Effector CD8-positive, alpha-beta T cell (primary cell): ENCODE results near the gene ARHGEF19.
A peak's percentile ranks its signal among the peaks of the same experiment; 100 is the strongest.
"Not testable (repeated sequence)": the region's sequence is repeated elsewhere in the genome, so short reads cannot be mapped to it uniquely, and the experiment has no call there.

Experiments used
- DNase-seq: peaks from one replicate; lab custom pipeline; 2025; lab: John Stamatoyannopoulos, UW

Gene ARHGEF19

GRCh38 chr1:16165548-16165947 lies 46.9 kb downstream of the ARHGEF19 start:
- no peak for DNase-seq

- no peak for DNase-seq
Observed at GRCh38 chr1:16165073-16165364, 47.4 kb downstream of the ARHGEF19 start.

- DNase-seq: no peak
Observed at GRCh38 chr1:16164213-16165072, 48.0 kb downstream of the ARHGEF19 start.

- not testable (repeated sequence) for DNase-seq
Observed at GRCh38 chr1:16163608-16164212, 48.7 kb downstream of the ARHGEF19 start.

GRCh38 chr1:16162163-16162822 lies 50.2 kb downstream of the ARHGEF19 start:
- peak; percentile 65 for DNase-seq

GRCh38 chr1:16161717-16162116 lies 50.7 kb downstream of the ARHGEF19 start:
- DNase-seq: no peak

DNA sequence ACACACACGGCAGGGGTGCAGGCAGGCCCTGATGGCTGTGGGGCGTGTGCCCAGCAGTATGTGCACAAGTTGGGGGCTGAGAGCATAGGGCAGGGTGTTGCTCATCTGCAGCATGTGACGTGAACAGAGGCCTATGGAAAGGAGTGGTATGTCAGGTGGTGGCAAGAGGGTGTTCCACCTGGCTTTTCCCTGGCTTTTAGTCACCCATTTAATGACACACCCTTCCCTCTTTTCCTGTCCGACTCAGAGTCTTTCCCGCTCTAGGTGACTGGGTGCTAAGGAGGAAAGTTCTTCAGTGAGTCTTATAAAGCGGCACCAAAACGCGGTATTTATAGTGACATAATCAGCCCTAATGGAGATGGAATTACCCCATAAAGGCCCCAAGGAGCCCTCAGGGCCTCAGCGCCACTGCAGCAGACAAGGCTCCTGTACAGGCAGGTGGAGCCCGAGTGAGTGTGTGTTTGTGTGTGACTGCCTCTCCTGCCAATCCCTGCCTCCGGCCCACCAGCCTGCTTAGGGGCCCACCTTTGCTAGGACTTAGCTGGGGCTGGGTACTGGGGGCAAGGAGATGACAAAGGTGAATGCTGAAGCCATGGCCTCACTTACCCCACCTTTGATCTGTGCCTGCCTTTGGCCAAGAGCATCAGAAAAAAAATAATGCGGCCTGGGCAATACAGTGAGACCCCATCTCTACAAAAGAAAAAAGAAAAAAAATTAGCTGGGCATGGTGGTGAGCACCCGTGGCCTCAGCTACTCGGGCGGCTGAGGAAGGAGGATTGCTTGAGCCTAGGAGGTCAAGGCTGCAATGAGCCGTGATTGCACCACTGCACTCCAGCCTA lies 53.2 kb downstream of the ARHGEF19 start:
- no peak for DNase-seq

DNA sequence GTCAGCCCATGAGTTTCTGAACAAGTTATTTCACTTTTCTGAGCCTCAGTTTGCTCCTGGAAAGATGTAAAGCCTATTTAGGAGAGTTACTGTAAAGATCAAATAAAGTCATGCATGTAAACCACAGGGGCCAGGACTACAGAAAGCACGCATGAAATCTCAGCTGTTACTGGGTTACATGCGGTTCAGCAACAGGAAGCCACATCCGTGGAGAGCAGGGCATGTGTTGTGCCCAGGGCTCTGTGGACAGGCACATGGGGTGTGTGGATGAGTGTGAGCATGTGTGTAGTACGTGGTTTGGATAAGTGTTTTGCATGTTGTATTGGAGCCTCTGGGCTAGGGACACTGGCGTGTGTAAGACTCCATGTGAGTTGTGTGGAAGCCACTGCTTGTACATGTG lies 54.4 kb downstream of the ARHGEF19 start:
- no peak for DNase-seq

- no peak for DNase-seq
Observed at GRCh38 chr1:16156848-16157495, 55.5 kb downstream of the ARHGEF19 start.

- peak; percentile 21 for DNase-seq
Observed at GRCh38 chr1:16155537-16156410, 56.7 kb downstream of the ARHGEF19 start, which contains the start of gene EPHA2. EPHA2 (minus strand) TSS chr1:16156069; CDS start chr1:16155932, 137 bp downstream.

- DNase-seq: no peak
Observed at GRCh38 chr1:16153999-16154673, 58.3 kb downstream of the ARHGEF19 start.

- DNase-seq: no peak
Observed at GRCh38 chr1:16153096-16153998, 59.1 kb downstream of the ARHGEF19 start.

- no peak for DNase-seq
Observed at GRCh38 chr1:16152481-16153087, 59.9 kb downstream of the ARHGEF19 start.

GRCh38 chr1:16151995-16152384 lies 60.5 kb downstream of the ARHGEF19 start:
- DNase-seq: no peak

DNA sequence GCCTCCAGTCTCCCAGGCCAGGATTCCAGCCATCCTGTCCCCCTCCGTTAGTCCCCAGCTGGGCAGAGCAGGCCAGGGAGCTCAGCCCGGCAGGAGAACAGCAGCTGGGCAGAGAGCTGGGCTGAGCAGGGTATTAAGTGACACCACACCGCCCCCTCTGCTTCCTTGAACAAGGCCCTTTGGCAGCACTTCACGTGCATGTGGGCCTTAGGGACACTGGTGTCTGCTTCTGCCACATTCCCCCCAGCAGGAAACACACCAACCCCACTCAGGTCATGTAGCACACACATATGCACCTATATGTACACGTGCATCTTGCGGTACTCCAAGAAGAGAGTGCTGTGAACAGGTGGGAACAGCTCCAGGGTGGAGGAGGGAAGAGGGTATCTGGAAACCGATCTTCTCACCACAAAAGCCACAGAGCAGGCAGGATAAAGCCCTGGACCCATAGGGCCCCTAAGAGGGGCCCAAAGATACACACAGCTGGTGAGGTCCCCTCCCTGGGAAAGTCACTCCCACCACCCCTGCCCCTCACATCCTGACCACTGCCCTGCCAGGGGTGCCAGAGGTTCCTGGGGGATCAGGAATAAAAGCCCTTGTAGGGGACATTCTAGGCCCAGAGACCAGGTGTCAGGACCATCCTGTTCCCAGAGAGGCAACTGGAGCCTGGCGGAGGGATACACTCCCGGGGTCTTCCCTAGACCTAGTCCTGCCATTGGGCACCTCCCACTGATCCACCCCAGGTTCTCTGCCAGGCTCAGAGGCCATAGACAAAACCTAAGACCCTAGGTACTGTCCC lies 61.1 kb downstream of the ARHGEF19 start:
- DNase-seq: no peak

- DNase-seq: no peak
Observed at GRCh38 chr1:16150508-16150907, 61.9 kb downstream of the ARHGEF19 start.

- no peak for DNase-seq
Observed at GRCh38 chr1:16149702-16150488, 62.6 kb downstream of the ARHGEF19 start.
